Body of pancreas (tissue), 4 donors: Measurements from ENCODE around the gene MGMT. TPM values are rescaled to one million over a fixed set of nuclear protein-coding genes. Genes with fewer than 3 reads are reported as not detected.

Experiments
- ATAC-seq: fragments of 150-250 bp; one replicate; pipeline ENCODE4 v1.9.1; 2016
- DNase-seq, 4 donors: peaks; one replicate each; pipeline ENCODE4 v3.0.0-alpha.2; 2019
- H3K27ac ChIP-seq, 4 donors: fragments of 200-600 bp; sonication (generic); 1 replicate in 3 of 4; 2 replicates in 1 of 4; pipeline versions ENCODE4 v1.5.1 to v1.6.1; 2016 to 2019; ENCODE audit warnings: mild to moderate bottlenecking in 1 of 4, mixed read lengths in 1 of 4, moderate library complexity in 1 of 4
- H3K27me3 ChIP-seq, 2 donors: fragments of 200-600 bp; sonication (generic); one replicate each; pipeline ENCODE4 v1.6.0; 2016; ENCODE audit warnings: mild to moderate bottlenecking in 1 of 2
- H3K36me3 ChIP-seq, 2 donors: fragments of 200-600 bp; sonication (generic); replicated peaks in 1 of 2; 2 replicates each; pipeline ENCODE4 v1.5.1; 2016; ENCODE audit warnings: low read depth in 2 of 2; ENCODE audit not compliant: insufficient read depth in 1 of 2
- H3K4me1 ChIP-seq: fragments of 200-600 bp; sonication (generic); one replicate; pipeline ENCODE4 v1.6.0; 2016
- H3K4me3 ChIP-seq, 2 donors: fragments of 200-600 bp; sonication (generic); 1 replicate in 1 of 2; 2 replicates in 1 of 2; pipeline ENCODE4 v1.5.1; 2016 to 2019
- H3K9me3 ChIP-seq, 3 donors: fragments of 200-600 bp; sonication (generic); 1 replicate in 2 of 3; 2 replicates in 1 of 3; pipeline ENCODE4 v1.5.1; 2016
- POLR2A ChIP-seq, 3 donors: fragments of 450-650 bp; IDR thresholded peaks; one replicate each; pipeline ENCODE4 v1.6.1; 2016; ENCODE audit warnings: antibody characterized with exemption in 3 of 3, mild to moderate bottlenecking in 2 of 3
- WGBS, 2 donors: methylation state at CpG; one replicate each; pipeline ENCODE4 v1.1.5; 2017; 5-methylcytosine and 5-hydroxymethylcytosine counted together
- intact Hi-C: fragments of 100-400 bp; cut with DNase I; formaldehyde crosslinking; loops from one replicate; pipeline ENCODE4 v1.15.1; 2023
- total RNA-seq, 2 donors: library from RNA; depleted of rRNA; stranded (reverse); fragments of >200 nt; gene quantifications; one replicate each; pipeline ENCODE4 v1.1.0, GENCODE V29; 2016
- TF ChIP-seq, protein P1 (sequence below), 7 experiments: fragments of 450-650 bp in 4 of 7; fragments of 200-600 bp in 3 of 7; sonication (generic) in 3 of 7; IDR thresholded peaks; one replicate each; pipeline ENCODE4 v1.5.1; 2016 to 2019; ENCODE audit warnings: antibody characterized with exemption in 7 of 7

The MGMT gene
- total RNA-seq, 2 donors from 2014 or later = 13.7 to 25.4 TPM

DNA sequence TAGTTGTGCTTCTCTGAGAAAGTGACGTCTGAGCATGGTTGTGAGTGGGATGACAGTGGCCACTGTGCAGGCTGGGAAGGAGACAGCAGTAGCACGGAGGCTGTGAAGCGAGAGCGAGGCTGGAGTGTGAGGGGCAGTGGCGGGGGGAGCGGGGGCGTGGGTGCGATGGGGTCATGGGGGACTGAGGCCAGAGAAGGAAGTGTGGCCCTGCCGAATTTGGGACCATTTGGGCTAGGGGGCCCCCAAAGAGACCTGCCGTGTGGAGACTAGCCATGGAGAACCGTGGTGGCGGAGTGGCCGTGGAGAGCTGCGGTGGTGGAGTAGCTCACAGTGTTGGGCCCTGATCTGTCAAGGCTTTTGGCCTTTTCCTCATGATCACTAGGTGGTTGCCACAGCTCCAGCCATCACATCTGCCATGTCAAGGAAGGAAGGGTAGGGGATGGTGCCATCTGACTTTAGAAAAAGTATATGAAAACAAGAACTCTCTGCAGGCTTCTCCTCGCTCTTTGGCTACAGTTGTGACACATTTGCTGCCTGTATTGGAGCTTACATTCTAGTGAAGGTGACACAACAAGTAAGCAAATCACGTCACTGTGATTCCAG is 61.4 kb downstream of the MGMT start:
- DNase-seq (no peak), ATAC-seq (no peak)
- 89 to 94% methylated on average over 16 of the region's 16 CpGs for WGBS, 2 donors
- H3K27ac ChIP-seq = no peak overlapping the region
- H3K36me3 ChIP-seq = no peaks in the 10 kb centered on the region
- H3K27me3 ChIP-seq = no peaks in the 10 kb centered on the region
- no peaks in the 10 kb centered on the region for H3K9me3 ChIP-seq
- H3K4me3 ChIP-seq = no peak overlapping the region
- TF ChIP-seq, protein P1, sequence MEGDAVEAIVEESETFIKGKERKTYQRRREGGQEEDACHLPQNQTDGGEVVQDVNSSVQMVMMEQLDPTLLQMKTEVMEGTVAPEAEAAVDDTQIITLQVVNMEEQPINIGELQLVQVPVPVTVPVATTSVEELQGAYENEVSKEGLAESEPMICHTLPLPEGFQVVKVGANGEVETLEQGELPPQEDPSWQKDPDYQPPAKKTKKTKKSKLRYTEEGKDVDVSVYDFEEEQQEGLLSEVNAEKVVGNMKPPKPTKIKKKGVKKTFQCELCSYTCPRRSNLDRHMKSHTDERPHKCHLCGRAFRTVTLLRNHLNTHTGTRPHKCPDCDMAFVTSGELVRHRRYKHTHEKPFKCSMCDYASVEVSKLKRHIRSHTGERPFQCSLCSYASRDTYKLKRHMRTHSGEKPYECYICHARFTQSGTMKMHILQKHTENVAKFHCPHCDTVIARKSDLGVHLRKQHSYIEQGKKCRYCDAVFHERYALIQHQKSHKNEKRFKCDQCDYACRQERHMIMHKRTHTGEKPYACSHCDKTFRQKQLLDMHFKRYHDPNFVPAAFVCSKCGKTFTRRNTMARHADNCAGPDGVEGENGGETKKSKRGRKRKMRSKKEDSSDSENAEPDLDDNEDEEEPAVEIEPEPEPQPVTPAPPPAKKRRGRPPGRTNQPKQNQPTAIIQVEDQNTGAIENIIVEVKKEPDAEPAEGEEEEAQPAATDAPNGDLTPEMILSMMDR (IDR thresholded peaks at IDR 0.05) = no peak
- TF ChIP-seq POLR2A (IDR thresholded peaks at IDR 0.05) = no peak
- intact Hi-C loops = no loop called here
- peaks cover 32% of the 10 kb centered on the region for H3K4me1 ChIP-seq

DNA sequence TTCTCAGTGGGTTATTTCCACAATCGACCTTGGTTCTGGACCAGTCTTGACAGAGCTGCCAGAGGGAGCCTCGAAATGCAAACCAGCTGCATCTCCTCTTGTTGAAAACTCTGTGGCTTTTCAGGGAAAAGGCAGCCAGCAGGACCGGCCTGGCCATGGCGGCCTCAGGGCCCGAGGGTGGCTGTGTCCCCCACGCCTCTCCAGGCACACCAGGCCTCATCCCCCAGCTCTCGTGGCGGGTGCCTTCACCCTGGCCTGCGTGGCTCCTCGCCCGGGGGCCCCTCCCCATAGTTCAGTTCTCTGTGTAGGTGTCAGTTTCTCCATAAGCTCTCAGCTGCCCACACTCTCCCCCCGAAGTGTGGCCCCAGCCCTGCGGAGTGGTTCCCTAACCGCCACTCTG is 63.5 kb downstream of the MGMT start:
- H3K4me1 ChIP-seq = peaks cover 32% of the 10 kb centered on the region
- H3K9me3 ChIP-seq = no peaks in the 10 kb centered on the region
- peak overlapping the region in 3 of 4 donors; percentile 71 to 88 (median 82) for H3K27ac ChIP-seq
- H3K27me3 ChIP-seq = no peaks in the 10 kb centered on the region
- no peak overlapping the region for H3K4me3 ChIP-seq
- no peaks in the 10 kb centered on the region for H3K36me3 ChIP-seq
- TF ChIP-seq POLR2A (IDR thresholded peaks at IDR 0.05) = no peak
- TF ChIP-seq, protein P1 (IDR thresholded peaks at IDR 0.05) = no peak
- ATAC-seq (no peak), DNase-seq (no peak)
- WGBS, 2 donors = 80 to 95% methylated on average over 11 to 14 of the region's 14 CpGs
- intact Hi-C loops = no loop called here

DNA sequence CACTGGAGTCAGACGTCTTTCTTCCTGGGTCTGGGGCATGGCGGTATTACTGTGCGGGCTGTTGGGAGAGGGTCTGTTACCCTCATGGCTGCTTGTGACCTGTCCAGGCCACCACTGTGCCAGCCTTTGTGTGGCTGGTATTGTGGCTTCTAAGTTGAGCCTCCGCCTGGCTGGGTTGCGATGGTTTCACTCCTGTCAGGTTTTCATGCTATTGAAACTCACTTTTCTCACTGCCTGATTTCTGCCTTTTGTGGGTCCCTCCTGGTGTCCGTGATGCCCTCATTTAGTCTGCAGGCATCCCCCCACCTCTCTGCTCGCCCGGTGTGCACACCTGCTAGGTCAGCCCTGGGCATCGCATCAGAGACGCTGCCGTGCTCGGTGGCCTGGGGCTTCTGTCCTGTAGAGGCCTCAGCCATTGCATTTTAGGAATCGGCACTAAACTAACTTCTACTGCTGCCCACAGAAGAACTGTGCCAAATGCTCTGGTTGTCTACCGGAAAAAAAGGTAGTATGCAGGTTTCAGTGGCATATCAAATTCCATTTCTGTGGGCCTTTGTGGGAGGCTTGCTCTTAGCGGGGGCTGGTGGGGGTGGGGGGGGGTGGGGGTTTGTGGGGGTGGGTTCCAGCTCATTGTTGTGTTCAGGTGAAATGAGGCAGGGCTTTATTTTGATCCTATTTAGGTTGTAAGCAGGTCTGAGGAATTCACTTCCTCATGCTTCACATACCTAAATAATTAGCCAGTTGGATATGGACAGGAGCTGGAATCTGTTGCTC is 64.3 kb downstream of the MGMT start:
- Histone ChIP-seq H3K27ac (peak overlapping the region; percentile 67 to 88 (median 76)), H3K4me1 (peaks cover 26% of the 10 kb centered on the region), H3K4me3 (no peak overlapping the region), H3K9me3 (no peaks in the 10 kb centered on the region), H3K36me3 (no peaks in the 10 kb centered on the region), H3K27me3 (no peaks in the 10 kb centered on the region)
- TF ChIP-seq POLR2A (IDR thresholded peaks at IDR 0.05) = no peak
- TF ChIP-seq, protein P1 (IDR thresholded peaks at IDR 0.05) = no peak
- DNase-seq (no peak), ATAC-seq (peak; percentile 88)
- 74 to 98% methylated on average over 15 of the region's 15 CpGs for WGBS, 2 donors
- intact Hi-C loops = no loop called here

DNA sequence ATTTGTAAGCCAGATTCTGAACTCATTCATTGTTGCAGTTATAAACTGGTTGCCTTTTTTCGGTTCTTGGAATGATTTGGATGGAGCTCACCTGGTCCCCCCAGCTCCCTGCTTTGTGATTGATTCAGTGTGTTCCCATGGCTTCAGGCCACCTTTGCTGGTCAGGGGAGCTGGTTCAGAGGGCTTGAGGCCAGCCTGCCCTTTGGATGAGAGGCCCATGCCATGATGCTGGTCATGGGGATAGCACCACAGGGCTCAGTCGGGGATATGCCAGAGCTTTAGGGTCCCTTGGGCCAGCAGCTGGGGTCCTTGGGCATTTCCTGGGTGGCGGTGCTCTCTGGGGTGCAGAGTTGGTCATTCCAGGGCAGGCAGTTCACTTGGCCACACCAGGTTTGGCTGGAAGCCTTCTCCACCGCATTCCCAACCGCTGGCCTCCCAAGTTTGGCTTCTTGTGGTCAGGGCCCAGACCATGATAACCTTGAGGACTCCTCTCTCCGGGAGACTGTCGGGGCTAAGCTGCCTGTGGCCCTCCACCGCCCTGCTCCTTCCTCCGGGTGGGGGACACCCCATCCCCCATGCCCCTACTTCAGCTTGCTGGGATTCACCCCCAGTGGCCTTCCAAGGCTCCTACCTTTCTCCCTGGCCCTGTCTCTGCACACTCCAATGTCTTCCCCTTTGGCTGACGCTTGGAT is 65.1 kb downstream of the MGMT start:
- Histone ChIP-seq H3K27me3 (no peaks in the 10 kb centered on the region), H3K4me1 (peaks cover 26% of the 10 kb centered on the region), H3K36me3 (no peaks in the 10 kb centered on the region), H3K27ac (peak overlapping the region in 3 of 4 donors; percentile 71 to 82 (median 80)), H3K9me3 (no peaks in the 10 kb centered on the region), H3K4me3 (no peak overlapping the region)
- ATAC-seq = peak; percentile 28
- WGBS, 2 donors = 61 to 71% methylated on average over 8 to 10 of the region's 10 CpGs
- TF ChIP-seq, protein P1 (IDR thresholded peaks at IDR 0.05) = no peak
- TF ChIP-seq POLR2A (IDR thresholded peaks at IDR 0.05) = no peak
- intact Hi-C loops = no loop called here
- DNase-seq = no peak
